Kidney (tissue), 14 donors: ENCODE data around the gene TAGLN2. TPM values are rescaled to one million over a fixed set of nuclear protein-coding genes. Genes with fewer than 3 reads are reported as not detected.
A peak's percentile ranks its signal among the peaks of the same experiment; 100 is the strongest.

ENCODE experiments used
- DNase-seq, 5 donors: peaks; one replicate each; pipeline ENCODE4 v3.0.0-alpha.2; 2013 to 2020
- FAIRE-seq: peaks from 2 replicates; lab custom pipeline; 2012; peaks lifted over from hg19 to GRCh38; lab: Jason Lieb, UNC
- H3K27ac ChIP-seq, 2 donors: one replicate each; pipeline ENCODE4 v1.7.0; 2013; ENCODE audit warnings: low read depth in 2 of 2, low read length in 2 of 2, inconsistent platforms in 1 of 2
- H3K27me3 ChIP-seq: one replicate; pipeline ENCODE4 v1.7.1; 2013; ENCODE audit warnings: low read length, inconsistent platforms; ENCODE audit not compliant: control insufficient read depth, insufficient read depth
- H3K36me3 ChIP-seq, 3 donors: one replicate each; pipeline versions ENCODE4 v1.7.0 to v1.7.1; 2013; ENCODE audit warnings: low read length in 3 of 3, control low read depth in 1 of 3, inconsistent platforms in 1 of 3; ENCODE audit not compliant: insufficient read depth in 3 of 3, control insufficient read depth in 2 of 3
- H3K4me1 ChIP-seq, 3 donors: one replicate each; pipeline versions ENCODE4 v1.7.0 to v1.7.1; 2013; ENCODE audit warnings: low read length in 3 of 3, inconsistent platforms in 1 of 3, low read depth in 1 of 3; ENCODE audit not compliant: control insufficient read depth in 2 of 3, insufficient read depth in 2 of 3
- H3K4me3 ChIP-seq, 3 donors: one replicate each; pipeline versions ENCODE4 v1.7.0 to v1.8.1; 2013; ENCODE audit warnings: low read length in 3 of 3, control low read depth in 1 of 3, inconsistent platforms in 1 of 3
- H3K9ac ChIP-seq, 3 donors: one replicate each; pipeline versions ENCODE4 v1.7.0 to v1.7.1; 2013; ENCODE audit warnings: low read length in 3 of 3, control low read depth in 1 of 3, inconsistent platforms in 1 of 3
- H3K9me3 ChIP-seq, 3 donors: one replicate each; pipeline versions ENCODE4 v1.7.0 to v1.7.1; 2013; ENCODE audit warnings: low read length in 3 of 3, control low read depth in 1 of 3, inconsistent platforms in 1 of 3; ENCODE audit not compliant: control insufficient read depth in 2 of 3, insufficient read depth in 1 of 3
- CTCF ChIP-seq: IDR thresholded peaks from 3 replicates; pipeline ENCODE4 v1.5.1; 2012; ENCODE audit warnings: mild to moderate bottlenecking, moderate library complexity, borderline replicate concordance; ENCODE audit not compliant: insufficient read depth; ENCODE audit errors: extremely low read depth
- intact Hi-C: fragments of 100-400 bp; cut with DNase I; formaldehyde crosslinking; loops from one replicate; pipeline ENCODE4 v1.11.1; 2022
- polyA plus RNA-seq: library from polyadenylated mRNA; stranded (reverse); fragments of 350-450 nt; fragmentation: Illumina TruSeq; extraction: RNeasy Lipid Tissue Mini Kit (QIAGEN cat#74804); gene quantifications from one replicate; pipeline ENCODE4 v1.2.3, GENCODE V29; 2014; ENCODE audit warnings: low read depth, low replicate concordance; ENCODE audit not compliant: insufficient read depth
- total RNA-seq: library from RNA; stranded (reverse); fragmentation: NEBNext Ultra II Directional; extraction: Animal tissue kit (Norgen Biotek cat#: 25700); gene quantifications from one replicate; pipeline ENCODE4 v1.2.1, GENCODE V29; 2021
- donor health status: control.
- donor health status: control.
- donor health status: control.
- donor health status: control.
- donor health status: control.
- donor health status: DM: yes; HTN: yes; CAD: no.
- donor health status: Normal renal cell carcinoma (clear cell type).

TAGLN2 gene
- total and polyA plus RNA-seq, 2 donors from 2014 or later, result 223 to 358 TPM

DNA sequence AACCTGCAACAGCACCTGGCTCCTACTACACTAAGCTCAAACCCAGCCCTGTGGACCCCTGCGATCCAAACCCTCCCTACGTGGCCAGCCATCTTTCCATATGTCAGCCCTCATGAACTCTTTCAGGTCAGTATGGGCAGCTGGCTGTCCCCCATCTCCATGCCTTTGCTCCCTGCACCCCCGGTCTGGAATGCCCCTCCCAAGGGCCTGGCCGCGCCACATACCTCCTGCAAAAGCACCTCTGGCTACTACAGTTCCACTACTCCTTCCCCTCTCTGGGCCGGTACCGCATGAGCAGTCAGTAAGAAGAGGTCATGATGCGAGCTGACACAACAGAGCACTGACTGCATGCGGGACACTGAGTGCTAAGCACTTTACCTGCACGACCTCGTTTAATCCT lies 10.0 kb upstream of the TAGLN2 start:
- FAIRE-seq, result no peak
- no peak overlapping the region for H3K9ac ChIP-seq
- no peaks in the 10 kb centered on the region for H3K36me3 ChIP-seq
- H3K27me3 ChIP-seq, result no peaks in the 10 kb centered on the region
- H3K9me3 ChIP-seq, result no peaks in the 10 kb centered on the region
- intact Hi-C loops, result loop anchor here (5.0 kb wide), 1 partner anchor 72 kb away; no protein-coding TSS in a partner anchor
- no peak overlapping the region for H3K4me3 ChIP-seq
- no peak for DNase-seq
- H3K27ac ChIP-seq, result no peak overlapping the region
- H3K4me1 ChIP-seq, result peaks cover 0 to 4% (median 0%) of the 10 kb centered on the region in 3 donors
- no peak for TF ChIP-seq CTCF

GRCh38 chr1:159934136-159935039 lies 9.1 kb upstream of the TAGLN2 start:
- H3K27me3 ChIP-seq, result no peaks in the 10 kb centered on the region
- H3K9me3 ChIP-seq, result no peaks in the 10 kb centered on the region
- H3K9ac ChIP-seq, result no peak overlapping the region
- H3K36me3 ChIP-seq, result no peaks in the 10 kb centered on the region
- peaks cover 0 to 4% (median 0%) of the 10 kb centered on the region in 3 donors for H3K4me1 ChIP-seq
- intact Hi-C loops, result loop anchor here (5.0 kb wide), 1 partner anchor 73 kb away; no protein-coding TSS in a partner anchor
- no peak for FAIRE-seq
- no peak overlapping the region for H3K27ac ChIP-seq
- no peak overlapping the region for H3K4me3 ChIP-seq
- no peak for TF ChIP-seq CTCF
- DNase-seq, result peak in 1 of 5 donors; percentile 51

- no peak for DNase-seq
- intact Hi-C loops, result no loop called here
These were observed 8.0 kb upstream of the TAGLN2 start for GRCh38 chr1:159933347-159933746.

More at GRCh38 chr1:159933347-159933746, 8.0 kb upstream of the TAGLN2 start:
- H3K27ac ChIP-seq, result no peak overlapping the region
- no peak overlapping the region for H3K4me3 ChIP-seq
- no peaks in the 10 kb centered on the region for H3K9me3 ChIP-seq
- H3K9ac ChIP-seq, result no peak overlapping the region
- FAIRE-seq, result no peak
- H3K27me3 ChIP-seq, result no peaks in the 10 kb centered on the region
- peaks cover 0 to 4% (median 0%) of the 10 kb centered on the region in 3 donors for H3K4me1 ChIP-seq
- no peaks in the 10 kb centered on the region for H3K36me3 ChIP-seq
- TF ChIP-seq CTCF, result no peak
